Measurements from ENCODE around the gene SPATA33.
"Not testable (repeated sequence)": the region's sequence is repeated elsewhere in the genome, so short reads cannot be mapped to it uniquely, and the experiment has no call there.

SPATA33 gene

DNA sequence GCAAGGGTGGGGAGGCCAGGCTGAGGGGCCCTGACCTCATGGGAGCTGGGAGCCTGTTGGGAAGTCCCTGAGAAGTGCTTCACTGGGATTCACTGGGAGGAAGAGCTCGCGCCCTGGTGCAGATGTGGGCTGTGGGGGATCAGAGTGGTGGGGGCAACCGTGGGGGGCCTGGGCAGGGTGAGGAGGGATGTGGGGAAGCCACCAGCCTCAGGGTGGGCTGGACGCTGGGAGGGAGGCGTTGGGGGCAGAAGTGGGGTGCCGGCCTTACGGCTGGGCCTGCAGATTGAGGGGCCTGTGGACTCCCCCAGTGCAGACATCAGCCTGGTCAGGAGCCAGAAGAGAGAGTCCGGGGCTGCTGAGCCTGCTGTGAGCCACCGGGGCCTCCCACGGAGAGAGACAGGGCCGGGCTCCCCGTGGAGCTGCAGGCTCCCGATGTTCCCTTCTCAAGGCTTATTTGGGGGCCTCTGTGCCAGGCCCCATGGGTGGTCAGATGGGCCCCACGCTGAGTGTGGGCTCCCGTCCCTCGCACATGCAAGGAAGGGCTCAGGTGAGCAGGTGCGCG is 36.4 kb upstream of the SPATA33 start:
- no peak overlapping the region for H3K4me3 Mint-ChIP-seq
- peaks cover 15% of the 10 kb centered on the region for H3K27me3 Mint-ChIP-seq (ENCODE audit: low read depth)
- no peak overlapping the region for H3K27ac Mint-ChIP-seq
- H3K9me3 Mint-ChIP-seq, result peaks cover 5% of the 10 kb centered on the region
- peaks cover 4% of the 10 kb centered on the region for H3K4me1 Mint-ChIP-seq (ENCODE audit: low read depth)
- H3K36me3 Mint-ChIP-seq (ENCODE audit: low read depth), result no peaks in the 10 kb centered on the region

DNA sequence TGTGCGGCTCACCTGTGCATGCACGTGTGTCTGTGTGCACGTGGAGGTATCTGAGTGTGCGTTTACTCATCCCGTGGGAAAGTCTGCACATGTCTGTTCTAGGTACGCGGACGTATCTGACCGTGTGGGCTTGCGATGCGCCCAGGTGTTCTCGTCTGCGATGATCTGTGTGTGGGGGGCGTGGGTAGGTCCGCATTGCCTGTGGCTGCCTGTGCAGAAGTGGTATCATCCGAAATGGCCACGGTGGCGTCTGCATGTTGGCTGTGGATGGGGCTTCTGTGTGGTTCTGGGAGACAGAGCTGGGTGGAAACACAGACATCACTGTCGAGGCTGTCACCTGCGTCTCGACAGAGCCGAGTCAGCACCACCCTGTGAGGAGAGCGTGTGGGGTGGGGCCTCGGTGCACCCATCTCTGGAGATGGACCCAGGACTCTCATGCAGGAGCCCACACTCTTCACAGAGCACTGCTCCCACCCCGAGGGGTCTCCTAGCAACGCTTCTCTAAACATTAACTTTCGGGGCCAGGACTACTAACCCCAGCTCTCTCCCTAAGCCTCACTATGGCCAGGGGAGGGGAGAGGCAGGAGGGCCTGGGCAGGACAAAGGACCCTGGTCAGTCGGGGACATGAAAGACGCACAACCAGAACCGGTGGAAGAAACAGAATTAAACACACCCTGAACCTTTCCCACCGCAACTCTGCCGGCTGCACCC is 35.8 kb upstream of the SPATA33 start:
- H3K4me1 Mint-ChIP-seq (ENCODE audit: low read depth), result no peaks in the 10 kb centered on the region
- no peaks in the 10 kb centered on the region for H3K9me3 Mint-ChIP-seq
- no peak overlapping the region for H3K4me3 Mint-ChIP-seq
- H3K27me3 Mint-ChIP-seq (ENCODE audit: low read depth), result peaks cover 15% of the 10 kb centered on the region
- no peaks in the 10 kb centered on the region for H3K36me3 Mint-ChIP-seq (ENCODE audit: low read depth)
- H3K27ac Mint-ChIP-seq, result no peak overlapping the region

DNA sequence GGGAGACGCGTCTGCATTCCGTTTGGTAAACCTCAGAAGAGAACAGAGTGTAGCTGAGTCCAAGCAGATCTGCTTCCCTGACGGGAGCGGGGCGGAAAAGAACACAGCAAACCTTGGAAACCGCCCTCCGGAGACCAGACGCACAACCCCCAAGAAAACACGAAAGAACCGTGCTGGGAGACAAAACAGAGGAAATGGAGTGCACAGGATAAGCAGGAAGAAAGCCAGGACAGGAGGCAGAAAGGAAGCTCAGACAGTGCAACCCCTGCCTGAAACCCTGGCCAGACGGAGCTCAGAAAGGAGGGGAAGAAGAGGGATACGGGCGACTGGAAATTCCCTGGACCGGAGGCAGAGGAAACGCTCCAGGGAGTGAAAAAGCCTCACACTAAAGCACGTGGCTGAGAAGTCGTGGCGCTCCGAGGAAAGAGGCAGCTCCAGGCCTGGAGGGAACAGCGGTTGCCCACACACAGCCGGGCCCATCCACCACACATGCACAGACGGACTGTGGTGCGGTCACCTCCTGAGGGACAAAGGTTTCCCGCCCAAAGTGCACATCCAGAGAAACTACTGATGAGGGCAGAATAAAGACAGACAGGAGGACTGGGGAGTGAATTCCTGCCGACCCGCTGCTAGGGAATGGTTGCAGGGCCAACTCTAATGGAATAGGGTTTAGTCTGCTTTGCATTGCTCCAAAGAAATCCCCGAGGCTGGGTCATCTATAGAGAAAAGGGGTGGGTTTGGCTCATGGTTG is 34.0 kb upstream of the SPATA33 start:
- Mint-ChIP-seq H3K9me3 (no peaks in the 10 kb centered on the region), H3K36me3 (ENCODE audit: low read depth) (no peaks in the 10 kb centered on the region), H3K4me1 (ENCODE audit: low read depth) (no peaks in the 10 kb centered on the region), H3K4me3 (no peak overlapping the region), H3K27ac (no peak overlapping the region), H3K27me3 (ENCODE audit: low read depth) (peaks cover 15% of the 10 kb centered on the region)

DNA sequence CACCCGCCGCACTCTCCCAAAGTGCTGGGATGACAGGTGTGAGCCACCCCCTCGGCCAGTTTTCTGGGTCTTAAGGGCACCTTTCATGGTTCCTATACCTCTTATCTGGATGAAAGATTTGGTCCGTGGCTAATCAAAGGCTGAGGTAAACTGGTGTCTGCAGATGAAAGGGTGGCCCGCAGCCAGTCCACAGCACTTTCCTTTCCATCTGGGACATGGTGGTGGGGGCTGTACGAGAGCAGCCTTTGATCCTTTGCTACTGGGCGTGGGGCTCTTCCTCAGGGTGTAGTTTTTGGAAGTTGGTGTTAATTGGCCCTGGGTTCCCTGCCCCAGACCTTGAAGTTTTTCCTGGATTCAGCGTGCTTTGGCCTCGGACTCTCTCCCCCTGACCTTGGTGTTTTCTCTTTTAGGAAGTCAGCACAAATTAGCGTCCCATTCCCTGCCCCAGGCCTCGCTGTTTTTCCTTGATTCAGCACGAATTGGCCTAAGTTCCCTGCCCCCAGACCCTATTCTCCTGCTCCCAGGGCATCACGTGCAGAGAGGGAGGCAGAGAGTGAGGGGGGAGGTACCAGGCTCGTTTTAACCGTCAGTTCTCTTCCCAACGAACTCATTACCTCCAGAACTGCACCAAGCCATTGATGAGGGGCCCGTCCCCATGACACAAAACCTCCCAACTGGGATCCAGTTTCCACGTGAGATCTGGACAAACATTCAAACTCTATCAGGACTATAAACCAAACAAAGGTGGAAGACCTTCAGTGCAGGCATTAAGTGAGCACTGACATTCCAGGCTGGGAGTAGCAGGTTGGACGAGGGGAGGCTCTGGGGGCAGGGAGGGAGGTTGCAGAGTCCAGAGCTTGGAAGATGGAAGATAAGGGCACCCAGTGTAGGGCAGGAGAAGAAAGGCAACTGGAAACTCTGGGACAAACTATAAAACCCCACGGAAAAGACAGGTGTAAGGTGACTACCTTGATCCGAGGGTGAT is 32.6 kb upstream of the SPATA33 start:
- Mint-ChIP-seq H3K27me3 (ENCODE audit: low read depth) (peaks cover 15% of the 10 kb centered on the region), H3K4me3 (no peak overlapping the region), H3K36me3 (ENCODE audit: low read depth) (no peaks in the 10 kb centered on the region), H3K9me3 (no peaks in the 10 kb centered on the region), H3K27ac (no peak overlapping the region), H3K4me1 (ENCODE audit: low read depth) (no peaks in the 10 kb centered on the region)

DNA sequence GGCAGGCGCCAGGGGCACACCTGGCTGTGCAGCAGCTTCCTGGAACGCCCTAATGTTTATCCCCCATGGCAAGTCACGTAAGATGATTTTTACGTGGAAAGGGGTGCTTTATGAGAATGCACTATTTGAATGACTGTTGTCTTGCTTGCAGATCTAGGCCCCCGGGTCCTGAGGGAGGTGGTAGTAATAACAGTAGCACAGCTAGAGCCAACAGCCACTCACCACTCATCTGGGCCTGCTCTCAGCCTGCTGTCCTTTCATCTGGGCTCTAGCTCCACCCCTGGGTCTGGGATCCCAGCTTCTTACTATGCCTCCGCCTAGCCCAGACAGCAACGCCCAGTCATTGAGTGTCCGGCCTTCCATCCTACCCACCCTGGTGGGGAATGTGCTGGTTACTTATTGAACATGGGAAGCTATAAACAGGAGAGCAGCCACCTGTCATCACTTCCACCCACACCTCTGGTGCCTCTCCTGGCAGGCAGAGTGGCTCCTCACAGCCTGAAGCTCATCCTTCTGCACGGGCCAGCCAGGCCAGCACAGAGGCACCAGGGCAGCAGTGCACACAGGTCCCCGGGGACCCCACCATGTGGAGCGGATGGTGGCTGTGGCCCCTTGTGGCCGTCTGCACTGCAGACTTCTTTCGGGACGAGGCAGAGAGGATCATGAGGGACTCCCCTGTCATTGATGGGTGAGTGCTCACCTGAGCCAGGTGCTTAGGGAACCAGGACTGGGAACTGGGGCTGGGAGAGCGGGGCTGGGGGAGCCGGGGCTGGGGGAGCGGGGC is 27.6 kb upstream of the SPATA33 start:
- Mint-ChIP-seq H3K27me3 (ENCODE audit: low read depth) (no peaks in the 10 kb centered on the region), H3K4me3 (no peak overlapping the region), H3K4me1 (ENCODE audit: low read depth) (no peaks in the 10 kb centered on the region), H3K9me3 (no peaks in the 10 kb centered on the region), H3K27ac (no peak overlapping the region), H3K36me3 (ENCODE audit: low read depth) (no peaks in the 10 kb centered on the region)

DNA sequence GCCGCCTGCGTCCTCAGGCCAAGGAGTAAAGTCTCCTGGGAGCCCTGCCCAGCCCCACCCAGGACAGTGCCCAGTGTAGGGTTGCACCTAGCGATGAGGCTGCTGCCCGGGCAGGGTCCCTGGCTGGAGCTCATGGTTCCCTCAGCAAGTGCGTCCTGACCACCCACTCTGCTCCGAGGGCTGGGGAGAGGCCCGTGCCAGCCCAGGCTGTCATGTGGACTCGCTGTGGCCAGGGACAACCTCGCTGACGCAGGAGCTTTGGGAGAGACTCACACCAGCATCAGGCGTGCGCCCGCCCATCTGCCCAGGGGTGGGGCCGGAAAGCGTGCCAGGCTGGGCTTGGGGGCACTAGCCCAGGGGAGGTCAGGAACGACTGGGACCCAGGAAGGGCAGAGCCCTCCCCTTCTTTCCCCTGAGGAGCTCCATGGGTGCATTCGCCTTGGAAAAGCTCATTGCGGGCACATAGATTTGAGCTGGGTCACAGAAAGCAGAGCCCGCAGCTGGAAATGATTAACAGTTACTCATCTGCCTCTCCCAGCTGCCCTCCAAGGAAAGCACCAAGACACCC is 24.5 kb upstream of the SPATA33 start:
- H3K27ac Mint-ChIP-seq, result no peak overlapping the region
- no peaks in the 10 kb centered on the region for H3K4me1 Mint-ChIP-seq (ENCODE audit: low read depth)
- no peaks in the 10 kb centered on the region for H3K9me3 Mint-ChIP-seq
- H3K36me3 Mint-ChIP-seq (ENCODE audit: low read depth), result no peaks in the 10 kb centered on the region
- H3K27me3 Mint-ChIP-seq (ENCODE audit: low read depth), result no peaks in the 10 kb centered on the region
- no peak overlapping the region for H3K4me3 Mint-ChIP-seq

DNA sequence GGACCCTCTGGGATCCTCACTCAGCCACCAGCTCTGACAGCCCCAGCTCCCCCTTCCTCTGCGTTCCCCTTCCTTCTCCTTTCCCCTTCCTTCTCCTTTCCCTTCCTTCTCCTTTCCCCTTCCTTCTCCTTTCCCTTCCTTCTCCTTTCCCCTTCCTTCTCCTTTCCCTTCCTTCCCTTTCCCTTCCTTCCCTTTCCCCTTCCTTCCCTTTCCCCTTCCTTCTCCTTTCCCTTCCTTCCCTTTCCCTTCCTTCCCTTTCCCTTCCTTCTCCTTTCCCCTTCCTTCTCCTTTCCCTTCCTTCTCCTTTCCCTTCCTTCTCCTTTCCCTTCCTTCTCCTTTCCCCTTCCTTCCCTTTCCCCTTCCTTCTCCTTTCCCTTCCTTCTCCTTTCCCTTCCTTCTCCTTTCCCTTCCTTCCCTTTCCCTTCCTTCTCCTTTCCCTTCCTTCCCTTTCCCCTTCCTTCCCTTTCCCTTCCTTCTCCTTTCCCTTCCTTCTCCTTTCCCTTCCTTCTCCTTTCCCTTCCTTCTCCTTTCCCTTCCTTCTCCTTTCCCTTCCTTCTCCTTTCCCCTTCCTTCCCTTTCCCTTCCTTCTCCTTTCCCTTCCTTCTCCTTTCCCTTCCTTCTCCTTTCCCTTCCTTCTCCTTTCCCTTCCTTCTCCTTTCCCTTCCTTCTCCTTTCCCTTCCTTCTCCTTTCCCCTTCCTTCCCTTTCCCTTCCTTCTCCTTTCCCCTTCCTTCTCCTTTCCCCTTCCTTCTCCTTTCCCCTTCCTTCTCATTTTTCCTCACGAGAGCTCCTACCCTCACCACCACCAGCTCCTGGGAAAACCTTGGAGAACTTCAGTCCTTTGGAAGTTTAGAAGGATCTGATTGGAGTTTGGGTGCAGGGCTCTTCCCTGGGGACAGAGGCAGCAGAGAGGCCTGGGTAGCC is 22.9 kb upstream of the SPATA33 start:
- not testable (repeated sequence) for H3K36me3 Mint-ChIP-seq (ENCODE audit: low read depth); H3K27me3 Mint-ChIP-seq (ENCODE audit: low read depth); H3K27ac Mint-ChIP-seq; H3K4me1 Mint-ChIP-seq (ENCODE audit: low read depth); H3K9me3 Mint-ChIP-seq; H3K4me3 Mint-ChIP-seq

DNA sequence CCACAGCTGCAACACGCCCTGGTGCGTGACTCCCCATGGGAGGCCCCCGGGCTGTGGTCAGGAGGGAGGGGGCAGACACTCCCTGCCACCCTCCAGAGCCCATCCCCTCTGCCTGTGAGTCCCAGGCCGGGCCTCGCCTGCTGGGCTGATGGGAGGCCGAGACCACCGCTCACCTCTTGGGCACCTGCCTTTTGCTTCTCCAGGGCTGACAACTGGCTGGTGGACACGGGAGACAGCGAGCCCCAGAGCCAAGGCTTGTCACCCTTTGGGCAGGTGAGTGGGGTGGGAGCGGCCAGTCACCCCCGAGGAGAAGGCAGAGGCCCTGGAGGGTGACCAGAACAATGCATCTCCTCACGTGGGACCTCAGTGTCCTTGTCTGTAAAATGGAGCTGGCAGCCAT is 21.0 kb upstream of the SPATA33 start:
- Mint-ChIP-seq H3K4me1 (ENCODE audit: low read depth) (peaks cover 4% of the 10 kb centered on the region), H3K27ac (no peak overlapping the region), H3K4me3 (no peak overlapping the region), H3K9me3 (no peaks in the 10 kb centered on the region), H3K27me3 (ENCODE audit: low read depth) (no peaks in the 10 kb centered on the region), H3K36me3 (ENCODE audit: low read depth) (no peaks in the 10 kb centered on the region)

DNA sequence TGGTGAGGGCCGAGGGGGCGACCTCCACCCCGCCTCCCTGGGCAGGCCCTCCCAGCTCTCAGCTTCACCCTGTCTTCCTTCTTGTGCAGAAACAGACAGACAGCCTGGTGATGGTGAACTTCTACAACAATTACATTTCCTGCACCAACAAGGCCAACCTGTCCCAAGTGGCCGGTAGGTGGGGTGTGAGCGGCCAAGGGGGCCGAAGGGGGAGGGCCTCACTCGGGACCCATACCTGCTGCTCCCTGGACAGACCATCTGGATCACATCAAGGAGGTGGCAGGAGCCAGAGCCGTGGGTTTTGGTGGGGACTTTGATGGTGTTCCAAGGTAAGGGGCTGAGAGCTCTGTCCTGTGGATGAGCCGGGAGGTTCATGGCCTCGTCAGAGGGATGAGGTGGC is 20.3 kb upstream of the SPATA33 start:
- peaks cover 4% of the 10 kb centered on the region for H3K4me1 Mint-ChIP-seq (ENCODE audit: low read depth)
- no peak overlapping the region for H3K27ac Mint-ChIP-seq
- no peaks in the 10 kb centered on the region for H3K36me3 Mint-ChIP-seq (ENCODE audit: low read depth)
- H3K27me3 Mint-ChIP-seq (ENCODE audit: low read depth), result no peaks in the 10 kb centered on the region
- H3K4me3 Mint-ChIP-seq, result no peak overlapping the region
- H3K9me3 Mint-ChIP-seq, result no peaks in the 10 kb centered on the region

DNA sequence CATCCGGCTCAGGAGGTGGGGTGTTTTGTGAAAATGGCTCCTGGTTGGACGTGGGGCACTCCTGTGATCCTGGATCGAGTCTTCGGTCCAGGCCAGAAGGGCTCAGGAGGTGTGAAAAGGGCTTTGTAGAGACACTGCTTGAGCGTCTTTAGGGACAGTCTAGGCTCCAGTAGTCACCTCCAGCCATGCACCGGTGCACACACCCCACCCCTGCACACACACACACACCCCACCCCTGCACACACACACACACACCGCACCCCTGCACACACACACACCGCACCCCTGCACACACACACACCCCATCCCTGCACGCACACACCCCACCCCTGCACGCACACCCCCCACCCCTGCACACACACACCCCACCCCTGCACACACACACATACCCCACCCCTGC is 19.2 kb upstream of the SPATA33 start:
- H3K4me1 Mint-ChIP-seq (ENCODE audit: low read depth), result peaks cover 4% of the 10 kb centered on the region
- no peak overlapping the region for H3K27ac Mint-ChIP-seq
- no peaks in the 10 kb centered on the region for H3K27me3 Mint-ChIP-seq (ENCODE audit: low read depth)
- H3K9me3 Mint-ChIP-seq, result no peaks in the 10 kb centered on the region
- no peaks in the 10 kb centered on the region for H3K36me3 Mint-ChIP-seq (ENCODE audit: low read depth)
- H3K4me3 Mint-ChIP-seq, result no peak overlapping the region

DNA sequence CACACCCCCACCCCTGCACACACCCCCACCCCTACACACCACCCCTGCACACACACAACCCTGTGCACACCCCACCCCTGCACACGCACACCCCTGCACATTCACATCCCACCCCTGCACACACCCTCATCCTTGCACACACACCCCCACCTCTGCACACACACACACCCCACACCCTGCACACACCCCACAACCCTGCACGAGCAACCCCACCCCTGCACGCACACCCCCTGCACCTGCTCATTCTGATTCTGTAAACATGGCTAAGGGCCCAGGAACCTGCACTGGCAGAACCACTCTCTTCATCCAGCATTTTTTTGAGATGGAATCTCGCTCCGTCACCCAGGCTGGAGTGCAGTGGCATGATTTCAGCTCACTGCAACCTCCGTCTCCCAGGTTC is 18.3 kb upstream of the SPATA33 start:
- Mint-ChIP-seq H3K27me3 (ENCODE audit: low read depth) (no peaks in the 10 kb centered on the region), H3K9me3 (no peaks in the 10 kb centered on the region), H3K27ac (no peak overlapping the region), H3K36me3 (ENCODE audit: low read depth) (no peaks in the 10 kb centered on the region), H3K4me1 (ENCODE audit: low read depth) (peaks cover 4% of the 10 kb centered on the region), H3K4me3 (no peak overlapping the region)

DNA sequence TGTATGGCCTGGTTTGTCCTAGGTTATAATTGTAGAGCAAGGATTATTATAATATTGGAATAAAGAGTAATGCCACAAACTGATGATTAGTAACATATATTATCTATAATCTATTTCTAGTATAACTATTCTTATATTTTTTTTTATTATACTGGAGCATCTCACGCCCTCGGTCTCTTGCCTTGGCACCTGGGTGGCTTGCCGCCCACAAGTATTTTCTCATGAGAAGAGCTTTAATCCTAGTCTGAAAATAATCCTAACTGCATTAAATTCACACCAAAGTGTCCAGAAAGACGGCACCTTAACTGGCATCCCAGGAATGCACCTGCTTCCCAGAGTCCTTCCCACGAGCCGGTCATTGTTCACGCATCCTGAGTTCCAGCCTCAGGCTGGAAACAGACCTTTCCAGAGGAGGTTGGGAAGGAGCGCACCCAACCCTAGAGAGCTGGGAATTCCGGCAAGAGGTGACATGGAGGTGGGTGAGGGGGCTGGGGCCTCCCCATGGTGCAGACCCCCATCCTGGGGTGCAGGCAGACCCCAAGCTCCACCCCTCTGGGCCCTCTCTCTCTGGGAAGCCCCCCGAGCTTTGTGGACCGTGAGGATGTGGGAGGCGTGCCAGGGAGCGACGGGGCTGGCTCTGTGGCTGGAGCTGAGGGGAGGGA is 16.0 kb upstream of the SPATA33 start:
- no peaks in the 10 kb centered on the region for H3K27me3 Mint-ChIP-seq (ENCODE audit: low read depth)
- H3K4me3 Mint-ChIP-seq, result no peak overlapping the region
- peaks cover 4% of the 10 kb centered on the region for H3K4me1 Mint-ChIP-seq (ENCODE audit: low read depth)
- H3K36me3 Mint-ChIP-seq (ENCODE audit: low read depth), result peaks cover 10% of the 10 kb centered on the region
- no peak overlapping the region for H3K27ac Mint-ChIP-seq
- H3K9me3 Mint-ChIP-seq, result no peaks in the 10 kb centered on the region

All from T-helper 1 cell treated with Interleukin-12 subunit alpha and Interleukin-12 subunit beta and Interleukin-4 antibody, amounts not matched to agents 30 μg/mL and 1 μg/mL, for 36 hours (primary cell).